Measurements from ENCODE around the gene MAPKBP1. TPM values are rescaled to one million over a fixed set of nuclear protein-coding genes. Genes with fewer than 3 reads are reported as not detected.

The MAPKBP1 gene
- total and polyA plus RNA-seq, 2 of the 13 experiments (the other 11 are each of a cell fraction or from before 2014, with no cell fraction given) = 3.0 to 7.3 TPM

DNA sequence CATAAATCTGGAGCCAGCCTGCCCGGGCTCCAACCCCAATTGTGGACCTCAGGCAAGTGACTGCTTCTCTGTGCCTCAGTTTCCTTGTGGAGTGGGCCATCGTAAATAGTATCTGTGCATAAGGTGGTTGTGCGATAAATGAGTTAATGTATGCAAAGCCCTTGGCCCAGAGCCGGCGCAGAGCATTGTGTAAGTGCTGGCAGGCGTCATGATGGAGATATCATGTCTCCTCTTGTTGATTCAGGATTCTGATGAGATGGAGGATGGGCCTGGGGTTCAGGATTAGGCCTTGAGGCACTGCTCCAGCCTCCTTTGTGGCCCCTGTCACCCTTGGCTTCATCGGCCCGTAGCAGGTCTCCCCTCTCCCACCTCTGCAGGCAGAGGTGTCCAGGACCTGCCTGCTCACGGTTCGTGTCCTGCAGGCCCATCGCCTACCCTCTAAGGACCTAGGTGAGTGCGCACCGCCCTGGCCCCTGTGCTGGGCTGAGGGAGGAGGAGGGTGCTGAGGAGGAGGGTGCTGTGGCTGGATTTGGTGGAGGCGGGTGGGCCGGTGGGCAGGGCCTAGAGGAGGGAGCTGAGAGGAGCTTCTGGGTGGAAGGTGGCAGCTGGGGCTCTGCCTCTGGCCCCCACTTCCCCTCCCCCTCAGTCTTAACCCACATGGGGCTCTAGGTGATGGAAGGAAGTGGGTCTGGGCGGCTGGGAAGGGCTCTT, 65.7 kb downstream of the MAPKBP1 start:
- Histone ChIP-seq H4K20me1 (ENCODE audit: insufficient read depth, low read length) (no peaks in the 10 kb centered on the region), H3K4me3 (replicated peaks in 1 of 3; ENCODE audit: insufficient read depth in 1 of 3, low read depth in 2 of 3, low read length in 3 of 3) (no peak overlapping the region), H3K27me3 (ENCODE audit: control insufficient read depth in 1 of 2, insufficient read depth in 2 of 2, low read length in 2 of 2) (no peaks in the 10 kb centered on the region; a peak in 1 of 5 replicates), H2AFZ (ENCODE audit: low read length) (no peak overlapping the region), H3K79me2 (ENCODE audit: insufficient read depth, low read length) (no peaks in the 10 kb centered on the region), H3K9me3 (ENCODE audit: low read length) (no peaks in the 10 kb centered on the region), H3K36me3 (replicated peaks in 1 of 2; ENCODE audit: control insufficient read depth in 1 of 2, insufficient read depth in 2 of 2, low read length in 2 of 2) (peaks cover 0 to 1% of the 10 kb centered on the region in 2 experiments; a peak in 3 of 5 replicates), H3K4me2 (ENCODE audit: low read depth, low read length) (no peak overlapping the region), H3K27ac (ENCODE audit: extremely low read length, insufficient read depth, low read length) (no peak overlapping the region), H3K9ac (ENCODE audit: insufficient read depth, low read depth, low read length) (no peak overlapping the region), H3K4me1 (ENCODE audit: insufficient read depth, low read length) (no peaks in the 10 kb centered on the region)
- DNase-seq (ENCODE audit: low spot score) (no peak), FAIRE-seq (no peak), ATAC-seq (no peak)
- 92% methylated on average over 11 of the region's 16 CpGs for WGBS (ENCODE audit: low lambda C conversion rate)
- TF ChIP-seq, protein P1, sequence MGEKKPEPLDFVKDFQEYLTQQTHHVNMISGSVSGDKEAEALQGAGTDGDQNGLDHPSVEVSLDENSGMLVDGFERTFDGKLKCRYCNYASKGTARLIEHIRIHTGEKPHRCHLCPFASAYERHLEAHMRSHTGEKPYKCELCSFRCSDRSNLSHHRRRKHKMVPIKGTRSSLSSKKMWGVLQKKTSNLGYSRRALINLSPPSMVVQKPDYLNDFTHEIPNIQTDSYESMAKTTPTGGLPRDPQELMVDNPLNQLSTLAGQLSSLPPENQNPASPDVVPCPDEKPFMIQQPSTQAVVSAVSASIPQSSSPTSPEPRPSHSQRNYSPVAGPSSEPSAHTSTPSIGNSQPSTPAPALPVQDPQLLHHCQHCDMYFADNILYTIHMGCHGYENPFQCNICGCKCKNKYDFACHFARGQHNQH (CRISPR knock-in tag; IDR thresholded peaks at IDR 0.05) = no peak
- TF ChIP-seq ZNF552 (CRISPR knock-in tag; IDR thresholded peaks at IDR 0.05; ENCODE audit: borderline replicate concordance) (no peak), BCL6 (CRISPR knock-in tag; IDR thresholded peaks at IDR 0.05) (no peak), ZNF431 (CRISPR knock-in tag; IDR thresholded peaks at IDR 0.05; ENCODE audit: borderline replicate concordance, low read depth) (no peak), SALL2 (CRISPR knock-in tag; IDR thresholded peaks at IDR 0.05) (no peak), ZBTB7A (CRISPR knock-in tag; IDR thresholded peaks at IDR 0.05) (no peak), ATF7 (IDR thresholded peaks at IDR 0.05) (no peak), ATF7 (CRISPR knock-in tag; IDR thresholded peaks at IDR 0.05) (no peak), ZEB1 (IDR thresholded peaks at IDR 0.05; ENCODE audit: insufficient replicate concordance, low read depth) (no peak), ZNF605 (CRISPR knock-in tag; IDR thresholded peaks at IDR 0.05) (no peak), NFATC3 (CRISPR knock-in tag; IDR thresholded peaks at IDR 0.05) (no peak), ZNF629 (CRISPR knock-in tag; conservative IDR thresholded peaks at IDR 0.05) (no peak)
- TF ChIP-seq, protein P2, sequence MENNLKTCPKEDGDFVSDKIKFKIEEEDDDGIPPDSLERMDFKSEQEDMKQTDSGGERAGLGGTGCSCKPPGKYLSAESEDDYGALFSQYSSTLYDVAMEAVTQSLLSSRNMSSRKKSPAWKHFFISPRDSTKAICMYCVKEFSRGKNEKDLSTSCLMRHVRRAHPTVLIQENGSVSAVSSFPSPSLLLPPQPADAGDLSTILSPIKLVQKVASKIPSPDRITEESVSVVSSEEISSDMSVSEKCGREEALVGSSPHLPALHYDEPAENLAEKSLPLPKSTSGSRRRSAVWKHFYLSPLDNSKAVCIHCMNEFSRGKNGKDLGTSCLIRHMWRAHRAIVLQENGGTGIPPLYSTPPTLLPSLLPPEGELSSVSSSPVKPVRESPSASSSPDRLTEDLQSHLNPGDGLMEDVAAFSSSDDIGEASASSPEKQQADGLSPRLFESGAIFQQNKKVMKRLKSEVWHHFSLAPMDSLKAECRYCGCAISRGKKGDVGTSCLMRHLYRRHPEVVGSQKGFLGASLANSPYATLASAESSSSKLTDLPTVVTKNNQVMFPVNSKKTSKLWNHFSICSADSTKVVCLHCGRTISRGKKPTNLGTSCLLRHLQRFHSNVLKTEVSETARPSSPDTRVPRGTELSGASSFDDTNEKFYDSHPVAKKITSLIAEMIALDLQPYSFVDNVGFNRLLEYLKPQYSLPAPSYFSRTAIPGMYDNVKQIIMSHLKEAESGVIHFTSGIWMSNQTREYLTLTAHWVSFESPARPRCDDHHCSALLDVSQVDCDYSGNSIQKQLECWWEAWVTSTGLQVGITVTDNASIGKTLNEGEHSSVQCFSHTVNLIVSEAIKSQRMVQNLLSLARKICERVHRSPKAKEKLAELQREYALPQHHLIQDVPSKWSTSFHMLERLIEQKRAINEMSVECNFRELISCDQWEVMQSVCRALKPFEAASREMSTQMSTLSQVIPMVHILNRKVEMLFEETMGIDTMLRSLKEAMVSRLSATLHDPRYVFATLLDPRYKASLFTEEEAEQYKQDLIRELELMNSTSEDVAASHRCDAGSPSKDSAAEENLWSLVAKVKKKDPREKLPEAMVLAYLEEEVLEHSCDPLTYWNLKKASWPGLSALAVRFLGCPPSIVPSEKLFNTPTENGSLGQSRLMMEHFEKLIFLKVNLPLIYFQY (CRISPR knock-in tag; IDR thresholded peaks at IDR 0.05; ENCODE audit: borderline replicate concordance) = no peak
- TF ChIP-seq, protein P3, sequence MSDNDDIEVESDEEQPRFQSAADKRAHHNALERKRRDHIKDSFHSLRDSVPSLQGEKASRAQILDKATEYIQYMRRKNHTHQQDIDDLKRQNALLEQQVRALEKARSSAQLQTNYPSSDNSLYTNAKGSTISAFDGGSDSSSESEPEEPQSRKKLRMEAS (IDR thresholded peaks at IDR 0.05) = no peak
- TF ChIP-seq, protein P4, sequence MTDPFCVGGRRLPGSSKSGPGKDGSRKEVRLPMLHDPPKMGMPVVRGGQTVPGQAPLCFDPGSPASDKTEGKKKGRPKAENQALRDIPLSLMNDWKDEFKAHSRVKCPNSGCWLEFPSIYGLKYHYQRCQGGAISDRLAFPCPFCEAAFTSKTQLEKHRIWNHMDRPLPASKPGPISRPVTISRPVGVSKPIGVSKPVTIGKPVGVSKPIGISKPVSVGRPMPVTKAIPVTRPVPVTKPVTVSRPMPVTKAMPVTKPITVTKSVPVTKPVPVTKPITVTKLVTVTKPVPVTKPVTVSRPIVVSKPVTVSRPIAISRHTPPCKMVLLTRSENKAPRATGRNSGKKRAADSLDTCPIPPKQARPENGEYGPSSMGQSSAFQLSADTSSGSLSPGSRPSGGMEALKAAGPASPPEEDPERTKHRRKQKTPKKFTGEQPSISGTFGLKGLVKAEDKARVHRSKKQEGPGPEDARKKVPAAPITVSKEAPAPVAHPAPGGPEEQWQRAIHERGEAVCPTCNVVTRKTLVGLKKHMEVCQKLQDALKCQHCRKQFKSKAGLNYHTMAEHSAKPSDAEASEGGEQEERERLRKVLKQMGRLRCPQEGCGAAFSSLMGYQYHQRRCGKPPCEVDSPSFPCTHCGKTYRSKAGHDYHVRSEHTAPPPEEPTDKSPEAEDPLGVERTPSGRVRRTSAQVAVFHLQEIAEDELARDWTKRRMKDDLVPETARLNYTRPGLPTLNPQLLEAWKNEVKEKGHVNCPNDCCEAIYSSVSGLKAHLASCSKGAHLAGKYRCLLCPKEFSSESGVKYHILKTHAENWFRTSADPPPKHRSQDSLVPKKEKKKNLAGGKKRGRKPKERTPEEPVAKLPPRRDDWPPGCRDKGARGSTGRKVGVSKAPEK (CRISPR knock-in tag; IDR thresholded peaks at IDR 0.05; ENCODE audit: borderline replicate concordance) = no peak
- CTCF ChIA-PET (ENCODE audit: low intra/inter-chr PET ratio, low total read pairs) = no interaction called here
- intact Hi-C loops (cut with micrococcal nuclease; ENCODE audit: unreplicated experiment) = no loop called here
- POLR2A ChIA-PET = no interaction called here
- no TSS peak for BruUV-seq (replicated peaks)
- in situ Hi-C loops (cut with HindIII; ENCODE audit: extremely low pct_ligation_motif_present, low pct_unique_long_range_greater_than_20kb) = no loop called here
